A549 (cell line): ENCODE data around the gene UMAD1. TPM values are rescaled to one million over a fixed set of nuclear protein-coding genes. Genes with fewer than 3 reads are reported as not detected.

Experiments
- ATAC-seq, 2 experiments: fragments of 200-7000 bp in 1 of 2; fragments of >200 bp in 1 of 2; cut with Nextera tagmentation in 1 of 2; cut with Tn5 transposase in 1 of 2; 3 replicates each; pipeline versions ENCODE4 v1.8.0 to v1.9.1; 2018 to 2020; ENCODE audit warnings: mild to moderate bottlenecking in 1 of 2, moderate library complexity in 1 of 2
- CTCF ChIA-PET: fragments of 300-600 bp; sonication (Branson Sonifier 250); formaldehyde crosslinking; extraction: SDS; loops from one replicate; lab custom pipeline; 2021; ENCODE audit warnings: antibody characterized with exemption, inconsistent platforms; lab: Yijun Ruan, JAX
- POLR2A ChIA-PET: fragments of 350-600 bp; formaldehyde crosslinking; extraction: SDS; loops from one replicate; lab custom pipeline; 2021; ENCODE audit warnings: antibody characterized with exemption, inconsistent platforms; lab: Yijun Ruan, JAX
- DNase-seq, 2 experiments: peaks; one replicate each; pipeline versions ENCODE4 v3.0.0 to v3.0.0-alpha.2; 2011 to 2016; ENCODE audit warnings: low read depth in 1 of 2, low spot score in 1 of 2
- FAIRE-seq: peaks from 2 replicates; lab custom pipeline; 2011; peaks lifted over from hg19 to GRCh38; lab: Jason Lieb, UNC
- H3K27ac ChIP-seq, 2 experiments: fragments of >200 bp; sonication (Bioruptor Twin); formaldehyde crosslinking; 3 replicates each; pipeline ENCODE4 v1.5.1; 2016 to 2017
- H3K4me1 ChIP-seq: fragments of >200 bp; sonication (Bioruptor Twin); formaldehyde crosslinking; 3 replicates; pipeline ENCODE4 v1.6.1; 2016
- H3K4me2 ChIP-seq: fragments of >200 bp; sonication (Bioruptor Twin); formaldehyde crosslinking; 3 replicates; pipeline ENCODE4 v1.6.1; 2016
- H3K4me3 ChIP-seq: fragments of >200 bp; sonication (Bioruptor Twin); formaldehyde crosslinking; 3 replicates; pipeline ENCODE4 v1.5.1; 2016
- H3K9me3 ChIP-seq: fragments of >200 bp; sonication (Bioruptor Twin); formaldehyde crosslinking; 3 replicates; pipeline ENCODE4 v1.6.1; 2016
- ATOH8 ChIP-seq: fragments of 250-450 bp; sonication (Bioruptor Pico); IDR thresholded peaks from 2 replicates; pipeline ENCODE4 v1.5.0; 2020; ENCODE audit warnings: low read depth, mild to moderate bottlenecking, moderate library complexity
- BCL3 ChIP-seq: fragments of >200 bp; sonication (Bioruptor Twin); formaldehyde crosslinking; IDR thresholded peaks from 3 replicates; pipeline ENCODE4 v1.6.1; 2016
- EHMT2 ChIP-seq: fragments of 200-600 bp; sonication (generic); IDR thresholded peaks from 2 replicates; pipeline ENCODE4 v1.6.1; 2016; ENCODE audit warnings: antibody characterized with exemption, low read depth, mild to moderate bottlenecking, moderate library complexity
- ELK1 ChIP-seq: fragments of 150-350 bp; IDR thresholded peaks from 2 replicates; pipeline ENCODE4 v1.6.1; 2014; ENCODE audit warnings: low read depth, mild to moderate bottlenecking, low read length
- EP300 ChIP-seq, 2 experiments: fragments of >200 bp; sonication (Bioruptor Twin); formaldehyde crosslinking; IDR thresholded peaks; 2 replicates in 1 of 2; 3 replicates in 1 of 2; pipeline ENCODE4 v1.6.1; 2016 to 2017
- ESRRA ChIP-seq: fragments of 150-350 bp; IDR thresholded peaks from 2 replicates; pipeline ENCODE4 v1.6.1; 2014; ENCODE audit warnings: mild to moderate bottlenecking, low read length, borderline replicate concordance
- FOSB ChIP-seq: fragments of 250-450 bp; sonication (Bioruptor Pico); IDR thresholded peaks from 2 replicates; pipeline ENCODE4 v1.5.0; 2020; ENCODE audit warnings: mild to moderate bottlenecking, moderate library complexity
- HOXB13 ChIP-seq: fragments of 250-450 bp; sonication (Bioruptor Pico); IDR thresholded peaks from 2 replicates; pipeline ENCODE4 v1.5.0; 2020; ENCODE audit warnings: low read depth, mild to moderate bottlenecking, moderate library complexity
- HOXB5 ChIP-seq: fragments of 250-450 bp; sonication (Bioruptor Pico); IDR thresholded peaks from 2 replicates; pipeline ENCODE4 v1.5.0; 2020; ENCODE audit warnings: mild to moderate bottlenecking, moderate library complexity
- JUNB ChIP-seq: fragments of >200 bp; sonication (Bioruptor Twin); formaldehyde crosslinking; IDR thresholded peaks from 2 replicates; pipeline ENCODE4 v1.6.1; 2016
- KDM5A ChIP-seq: fragments of 200-600 bp; sonication (generic); IDR thresholded peaks from 2 replicates; pipeline ENCODE4 v1.6.1; 2016; ENCODE audit warnings: antibody characterized with exemption, mild to moderate bottlenecking
- NFE2L2 ChIP-seq: fragments of 150-350 bp; conservative IDR thresholded peaks from 2 replicates; pipeline ENCODE4 v1.6.1; 2014; ENCODE audit warnings: low read length
- POLR2AphosphoS2 ChIP-seq: conservative IDR thresholded peaks from 2 replicates; pipeline ENCODE4 v1.6.1; 2012; ENCODE audit warnings: low read length, improper control_type of control experiment, inconsistent platforms
- RAD21 ChIP-seq, 2 experiments: fragments of >200 bp in 1 of 2; sonication (Bioruptor Twin) in 1 of 2; formaldehyde crosslinking in 1 of 2; IDR thresholded peaks in 1 of 2; conservative IDR thresholded peaks in 1 of 2; 2 replicates in 1 of 2; 3 replicates in 1 of 2; pipeline ENCODE4 v1.6.1; 2012 to 2018; ENCODE audit warnings: inconsistent platforms in 1 of 2
- RARB ChIP-seq: fragments of 250-450 bp; sonication (Bioruptor Pico); IDR thresholded peaks from 2 replicates; pipeline ENCODE4 v1.8.0; 2021; ENCODE audit warnings: mild to moderate bottlenecking, moderate library complexity
- REST ChIP-seq: fragments of 200-600 bp; sonication (generic); IDR thresholded peaks from 2 replicates; pipeline ENCODE4 v1.6.1; 2016; ENCODE audit warnings: antibody characterized with exemption, mild to moderate bottlenecking, moderate library complexity
- RFX5 ChIP-seq: fragments of 450-650 bp; IDR thresholded peaks from 2 replicates; pipeline ENCODE4 v1.7.1; 2014; ENCODE audit warnings: antibody characterized with exemption, mild to moderate bottlenecking, moderate library complexity
- SMC3 ChIP-seq: fragments of >200 bp; sonication (Bioruptor Twin); formaldehyde crosslinking; IDR thresholded peaks from 3 replicates; pipeline ENCODE4 v1.6.1; 2018; ENCODE audit warnings: inconsistent platforms
- TP53 ChIP-seq: fragments of 250-450 bp; sonication (Bioruptor Pico); IDR thresholded peaks from 2 replicates; pipeline ENCODE4 v1.5.0; 2021; ENCODE audit warnings: mild to moderate bottlenecking, moderate library complexity
- USF2 ChIP-seq: fragments of 450-650 bp; IDR thresholded peaks from 2 replicates; pipeline ENCODE4 v1.6.1; 2014; ENCODE audit warnings: antibody characterized with exemption
- ZFP36 ChIP-seq: fragments of 450-650 bp; IDR thresholded peaks from 2 replicates; pipeline ENCODE4 v1.6.1; 2014; ENCODE audit warnings: borderline replicate concordance; ENCODE audit not compliant: partially characterized antibody
- ZNF302 ChIP-seq: fragments of 250-450 bp; sonication (Bioruptor Pico); IDR thresholded peaks from 2 replicates; pipeline ENCODE4 v1.9.0; 2021; ENCODE audit warnings: inconsistent platforms, mild to moderate bottlenecking, moderate library complexity
- WGBS: methylation state at CpG from one replicate; pipeline ENCODE4 v1.1.6; 2017; ENCODE audit errors: missing lambda C conversion rate; 5-methylcytosine and 5-hydroxymethylcytosine counted together
- polyA plus RNA-seq, 4 experiments: library from polyadenylated mRNA; depleted of rRNA in 3 of 4; stranded (reverse); fragments of >200 nt; fragmentation: RNase III in 1 of 4; extraction: RNeasy Plus Mini Kit Qiagen cat#74134 plus additional on column Dnase treatment in 1 of 4; gene quantifications; 2 replicates in 3 of 4; 3 replicates in 1 of 4; pipeline ENCODE4 v1.2.3, GENCODE V29; 2011 to 2017

Gene UMAD1
- polyA plus RNA-seq, 2 of the 4 experiments (the other 2 are of a cell fraction): 21.4 to 46.4 TPM

- TF ChIP-seq ZNF302 (CRISPR knock-in tag): no peak
- TF ChIP-seq EHMT2: no peak
- no peak for TF ChIP-seq TP53 (CRISPR knock-in tag)
- TF ChIP-seq RARB (CRISPR knock-in tag): no peak
Observed at GRCh38 chr7:7919449-7919945, 278.9 kb downstream of the UMAD1 start (continued).

GRCh38 chr7:7920056-7920455 lies 279.5 kb downstream of the UMAD1 start:
- POLR2A ChIA-PET: no interaction called here

GRCh38 chr7:7920481-7920880 lies 279.9 kb downstream of the UMAD1 start:
- CTCF ChIA-PET: interaction anchor here (1.0 kb wide), 1 partner anchor 239 kb away, joined by 3 read pairs; no protein-coding TSS in a partner anchor
- H3K4me3 ChIP-seq: no peak overlapping the region
- no peak overlapping the region for H3K27ac ChIP-seq
- POLR2A ChIA-PET: no interaction called here
- WGBS: 94% methylated on average over 3 of the region's 3 CpGs
- TF ChIP-seq ATOH8: no peak
- TF ChIP-seq ELK1: no peak
- TF ChIP-seq KDM5A: no peak
- no peak for TF ChIP-seq RAD21 (conservative IDR thresholded peaks at IDR 0.05 in 1 of 2, IDR thresholded peaks at IDR 0.05 in 1 of 2)
- no peak for TF ChIP-seq SMC3
- no peak for TF ChIP-seq REST
- no peak for TF ChIP-seq USF2
- no peak for TF ChIP-seq ZFP36
- TF ChIP-seq ZNF302 (CRISPR knock-in tag): no peak
- TF ChIP-seq RFX5: no peak
- no peak for TF ChIP-seq ESRRA
- no peak for TF ChIP-seq NFE2L2
- no peak for TF ChIP-seq POLR2AphosphoS2
- no peaks in the 10 kb centered on the region for H3K9me3 ChIP-seq
- ATAC-seq (no peak), DNase-seq (no peak), FAIRE-seq (no peak)
- H3K4me2 ChIP-seq: no peak overlapping the region
- H3K4me1 ChIP-seq: no peaks in the 10 kb centered on the region

More at GRCh38 chr7:7920056-7920455, 279.5 kb downstream of the UMAD1 start:
- Histone ChIP-seq H3K4me3 (no peak overlapping the region), H3K27ac (no peak overlapping the region), H3K4me1 (no peaks in the 10 kb centered on the region), H3K9me3 (no peaks in the 10 kb centered on the region), H3K4me2 (no peak overlapping the region)
- TF ChIP-seq EP300 (IDR thresholded peaks at IDR 0.05): no peak
- TF ChIP-seq RFX5: no peak
- no peak for TF ChIP-seq ZFP36
- no peak for TF ChIP-seq JUNB
- no peak for TF ChIP-seq FOSB
- no peak for TF ChIP-seq HOXB13 (CRISPR knock-in tag)
- TF ChIP-seq HOXB5: no peak
- no peak for TF ChIP-seq BCL3
- CTCF ChIA-PET: interaction anchor here (1.0 kb wide), 1 partner anchor 239 kb away, joined by 3 read pairs; no protein-coding TSS in a partner anchor
- ATAC-seq: no peak
- WGBS: 60% methylated on average over 2 of the region's 2 CpGs
- DNase-seq: no peak
- no peak for FAIRE-seq
